H1 (cell line): Measurements from ENCODE around the gene LRRC25. TPM values are rescaled to one million over a fixed set of nuclear protein-coding genes. Genes with fewer than 3 reads are reported as not detected.

Experiments
- CTCF ChIA-PET: fragments of 300-600 bp; sonication (Branson Sonifier 250); formaldehyde crosslinking; loops from one replicate; lab custom pipeline; 2021; ENCODE audit not compliant: partially characterized antibody; lab: Charles Lee
- POLR2A ChIA-PET: fragments of 300-600 bp; sonication (Branson Sonifier 250); formaldehyde crosslinking; loops from one replicate; lab custom pipeline; 2021; ENCODE audit warnings: inconsistent platforms; ENCODE audit not compliant: partially characterized antibody; lab: Charles Lee
- DNase-seq, 2 experiments: peaks; one replicate each; pipeline versions ENCODE4 v3.0.0 to v3.0.0-alpha.2; 2010 to 2022; ENCODE audit warnings: low spot score in 2 of 2, low read depth in 1 of 2, mixed read lengths in 1 of 2
- FAIRE-seq: peaks from 2 replicates; lab custom pipeline; 2011; peaks lifted over from hg19 to GRCh38; lab: Jason Lieb, UNC
- H2AFZ ChIP-seq: 2 replicates; pipeline ENCODE4 v1.8.1; 2012; ENCODE audit warnings: low read length, inconsistent platforms
- H2AK5ac ChIP-seq: 2 replicates; pipeline ENCODE4 v1.6.1; 2013; ENCODE audit warnings: low read depth, low read length
- H2BK120ac ChIP-seq: replicated peaks from 2 replicates; pipeline ENCODE3; 2013; ENCODE audit warnings: low read depth, low read length, inconsistent platforms
- H2BK12ac ChIP-seq: 2 replicates; pipeline ENCODE4 v1.6.1; 2013; ENCODE audit warnings: low read depth, low read length
- H2BK15ac ChIP-seq: 2 replicates; pipeline ENCODE4 v1.6.1; 2013; ENCODE audit warnings: low read length
- H2BK20ac ChIP-seq: 2 replicates; pipeline ENCODE4 v1.6.1; 2013; ENCODE audit warnings: low read length
- H2BK5ac ChIP-seq: 2 replicates; pipeline ENCODE4 v1.6.1; 2013; ENCODE audit warnings: low read depth, low read length
- H3K14ac ChIP-seq: 2 replicates; pipeline ENCODE4 v1.6.1; 2013; ENCODE audit warnings: inconsistent platforms; ENCODE audit not compliant: insufficient read length
- H3K18ac ChIP-seq: 2 replicates; pipeline ENCODE4 v1.6.1; 2013; ENCODE audit warnings: low read length; ENCODE audit errors: extremely low read depth
- H3K23ac ChIP-seq: 2 replicates; pipeline ENCODE4 v1.6.1; 2013; ENCODE audit warnings: inconsistent platforms; ENCODE audit not compliant: insufficient read length
- H3K23me2 ChIP-seq: 2 replicates; pipeline ENCODE4 v1.6.1; 2013; ENCODE audit warnings: low read depth, low read length
- H3K27ac ChIP-seq: 2 replicates; pipeline ENCODE4 v1.6.1; 2011; ENCODE audit warnings: low read depth, low read length, inconsistent platforms
- H3K27me3 ChIP-seq, 4 experiments: replicated peaks in 1 of 4; 1 replicate in 1 of 4; 2 replicates in 3 of 4; pipeline versions ENCODE4 v1.6.1 to v1.8.1; 2011 to 2013; ENCODE audit warnings: low read length in 3 of 4, mild to moderate bottlenecking in 3 of 4, inconsistent platforms in 2 of 4, mixed read lengths in 2 of 4, moderate library complexity in 1 of 4; ENCODE audit not compliant: control insufficient read depth in 3 of 4, insufficient read depth in 3 of 4; ENCODE audit errors: extremely low read depth in 1 of 4
- H3K36me3 ChIP-seq, 4 experiments: 2 replicates each; pipeline versions ENCODE4 v1.6.1 to v1.8.1; 2011 to 2013; ENCODE audit warnings: mild to moderate bottlenecking in 4 of 4, low read length in 3 of 4, moderate library complexity in 2 of 4, control low read depth in 1 of 4, inconsistent platforms in 1 of 4; ENCODE audit not compliant: insufficient read depth in 4 of 4, control insufficient read depth in 2 of 4
- H3K4ac ChIP-seq: replicated peaks from 2 replicates; pipeline ENCODE3; 2013; ENCODE audit warnings: low read length, low read depth, mixed read lengths, inconsistent platforms; ENCODE audit not compliant: insufficient read length
- H3K4me1 ChIP-seq, 4 experiments: replicated peaks in 1 of 4; 1 replicate in 1 of 4; 2 replicates in 3 of 4; pipeline versions ENCODE4 v1.6.1 to v1.8.1; 2011 to 2013; ENCODE audit warnings: low read length in 3 of 4, inconsistent platforms in 2 of 4, mixed read lengths in 1 of 4; ENCODE audit not compliant: insufficient read depth in 4 of 4, control insufficient read depth in 3 of 4
- H3K4me2 ChIP-seq, 2 experiments: 2 replicates each; pipeline versions ENCODE4 v1.6.1 to v1.8.1; 2011 to 2013; ENCODE audit warnings: low read depth in 2 of 2, low read length in 2 of 2, control low read depth in 1 of 2, inconsistent platforms in 1 of 2, mild to moderate bottlenecking in 1 of 2; ENCODE audit not compliant: insufficient read depth in 1 of 2
- H3K4me3 ChIP-seq, 4 experiments: fragments of 200-600, 300-600 bp in 1 of 4; sonication (generic), shearing (Covaris generic), sonication (Bioruptor Twin) in 1 of 4; 2 replicates each; pipeline versions ENCODE4 v1.5.1 to v1.8.1; 2011 to 2016; ENCODE audit warnings: low read length in 4 of 4, low read depth in 3 of 4, control low read depth in 2 of 4, inconsistent platforms in 2 of 4, mild to moderate bottlenecking in 2 of 4, mixed read lengths in 1 of 4, moderate library complexity in 1 of 4; ENCODE audit not compliant: insufficient read depth in 2 of 4; ENCODE audit errors: extremely low read depth in 1 of 4
- H3K56ac ChIP-seq: replicated peaks from 2 replicates; pipeline ENCODE3; 2013; ENCODE audit warnings: low read depth, mild to moderate bottlenecking, mixed read lengths, low read length, inconsistent platforms; ENCODE audit not compliant: insufficient read length
- H3K79me1 ChIP-seq: 2 replicates; pipeline ENCODE4 v1.6.1; 2013; ENCODE audit warnings: low read depth, low read length, control low read depth
- H3K79me2 ChIP-seq, 2 experiments: 2 replicates each; pipeline versions ENCODE4 v1.6.1 to v1.8.1; 2012 to 2013; ENCODE audit warnings: low read length in 2 of 2, mild to moderate bottlenecking in 2 of 2, inconsistent platforms in 1 of 2; ENCODE audit not compliant: insufficient read depth in 2 of 2, control insufficient read depth in 1 of 2
- H3K9ac ChIP-seq, 4 experiments: replicated peaks in 1 of 4; 1 replicate in 1 of 4; 2 replicates in 3 of 4; pipeline versions ENCODE4 v1.6.1 to v1.8.1; 2011 to 2013; ENCODE audit warnings: low read depth in 3 of 4, low read length in 3 of 4, control low read depth in 2 of 4, mild to moderate bottlenecking in 2 of 4, moderate library complexity in 2 of 4, inconsistent platforms in 1 of 4; ENCODE audit errors: extremely low read depth in 1 of 4
- H3K9me3 ChIP-seq, 2 experiments: 2 replicates each; pipeline versions ENCODE4 v1.6.1 to v1.8.1; 2012 to 2013; ENCODE audit warnings: mild to moderate bottlenecking in 2 of 2, moderate library complexity in 2 of 2, control low read depth in 1 of 2, inconsistent platforms in 1 of 2, low read depth in 1 of 2, low read length in 1 of 2, mixed read lengths in 1 of 2; ENCODE audit not compliant: insufficient read depth in 2 of 2
- H4K20me1 ChIP-seq, 2 experiments: replicated peaks in 1 of 2; 2 replicates each; pipeline versions ENCODE3 to v1.8.1; 2011 to 2013; ENCODE audit warnings: inconsistent platforms in 2 of 2, low read length in 2 of 2, mild to moderate bottlenecking in 1 of 2; ENCODE audit not compliant: insufficient read depth in 2 of 2, control insufficient read depth in 1 of 2
- H4K5ac ChIP-seq: 2 replicates; pipeline ENCODE4 v1.6.1; 2013; ENCODE audit warnings: low read length, low read depth, mixed read lengths, inconsistent platforms; ENCODE audit not compliant: insufficient read length
- H4K8ac ChIP-seq: 2 replicates; pipeline ENCODE4 v1.8.0; 2013; ENCODE audit warnings: mild to moderate bottlenecking, moderate library complexity, low read length, inconsistent platforms; ENCODE audit not compliant: insufficient read depth; ENCODE audit errors: extremely low read depth
- H4K91ac ChIP-seq: replicated peaks from 2 replicates; pipeline ENCODE3; 2013; ENCODE audit warnings: low read length, mixed read lengths, inconsistent platforms; ENCODE audit not compliant: insufficient read length
- ASH2L ChIP-seq: fragments of 200-600, 300-600 bp; sonication (generic); IDR thresholded peaks from one replicate; pipeline ENCODE4 v1.7.1; 2017; ENCODE audit warnings: low read length
- CHD1 ChIP-seq: IDR thresholded peaks from 2 replicates; pipeline ENCODE4 v1.6.1; 2012; ENCODE audit warnings: low read depth, low read length, improper control_type of control experiment
- CTBP2 ChIP-seq: IDR thresholded peaks from 2 replicates; pipeline ENCODE4 v1.7.0; 2011; ENCODE audit warnings: borderline replicate concordance, mild to moderate bottlenecking, moderate library complexity, mixed read lengths, low read length; ENCODE audit not compliant: insufficient read depth, insufficient read length
- EGR1 ChIP-seq: IDR thresholded peaks from 2 replicates; pipeline ENCODE4 v1.6.1; 2011; ENCODE audit warnings: low read depth, low read length, borderline replicate concordance
- GTF2F1 ChIP-seq: IDR thresholded peaks from 2 replicates; pipeline ENCODE4 v1.6.1; 2012; ENCODE audit warnings: low read depth, low read length, improper control_type of control experiment, borderline replicate concordance
- HDAC2 ChIP-seq, 2 experiments: fragments of 300-600 bp in 1 of 2; sonication (generic) in 1 of 2; IDR thresholded peaks; 2 replicates each; pipeline ENCODE4 v1.6.1; 2011 to 2012; ENCODE audit warnings: low read depth in 2 of 2, low read length in 2 of 2, mild to moderate bottlenecking in 2 of 2, moderate library complexity in 2 of 2, borderline replicate concordance in 1 of 2, inconsistent platforms in 1 of 2
- JUND ChIP-seq: IDR thresholded peaks from 2 replicates; pipeline ENCODE4 v1.6.1; 2011; ENCODE audit warnings: mild to moderate bottlenecking, improper control_type of control experiment, low read length
- NANOG ChIP-seq: IDR thresholded peaks from 2 replicates; pipeline ENCODE4 v1.6.1; 2011; ENCODE audit warnings: low read length, low read depth, mild to moderate bottlenecking, inconsistent platforms; ENCODE audit not compliant: insufficient read depth, poor library complexity, severe bottlenecking
- POLR2A ChIP-seq, 2 experiments: IDR thresholded peaks; 1 replicate in 1 of 2; 2 replicates in 1 of 2; pipeline ENCODE4 v1.6.1; 2011; ENCODE audit warnings: low read depth in 2 of 2, low read length in 2 of 2, mild to moderate bottlenecking in 2 of 2; ENCODE audit errors: control extremely low read depth in 1 of 2
- POLR2AphosphoS5 ChIP-seq: IDR thresholded peaks from 2 replicates; pipeline ENCODE4 v1.6.1; 2011; ENCODE audit warnings: low read depth, low read length
- SP2 ChIP-seq: IDR thresholded peaks from 2 replicates; pipeline ENCODE4 v1.6.1; 2012; ENCODE audit warnings: mild to moderate bottlenecking, low read length, inconsistent platforms
- TAF1 ChIP-seq: IDR thresholded peaks from 2 replicates; pipeline ENCODE4 v1.6.1; 2011; ENCODE audit warnings: mild to moderate bottlenecking, low read depth, low read length
- TAF7 ChIP-seq: optimal IDR thresholded peaks from 2 replicates; pipeline ENCODE3; 2011; ENCODE audit warnings: low read depth, mild to moderate bottlenecking, inconsistent platforms, low read length, moderate library complexity, borderline replicate concordance
- ZNF274 ChIP-seq: IDR thresholded peaks from 2 replicates; pipeline ENCODE4 v1.7.0; 2012; ENCODE audit warnings: low read length, borderline replicate concordance; ENCODE audit errors: extremely low read depth
- WGBS, 2 experiments: shearing (Covaris generic) in 1 of 2; methylation state at CpG; one replicate each; pipeline versions ENCODE4 v1.1.6 to v1.1.7; 2013 to 2015; ENCODE audit warnings: low lambda C conversion rate in 2 of 2, mixed read lengths in 2 of 2, inconsistent platforms in 1 of 2, low coverage in 1 of 2, missing lambda C conversion rate in 1 of 2; ENCODE audit not compliant: insufficient replicate concordance in 2 of 2, insufficient coverage in 1 of 2, insufficient read length in 1 of 2; ENCODE audit errors: extremely low coverage in 1 of 2, missing lambda C conversion rate in 1 of 2; 5-methylcytosine and 5-hydroxymethylcytosine counted together
- polyA plus RNA-seq, 7 experiments: library from polyadenylated mRNA; depleted of rRNA in 3 of 7; stranded (reverse) in 5 of 7; unstranded in 2 of 7; fragments of >200 nt in 5 of 7; fragments of 200-250 nt in 2 of 7; gene quantifications; 1 replicate in 5 of 7; 2 replicates in 1 of 7; 4 replicates in 1 of 7; pipeline versions ENCODE4 v1.2.1 to v1.2.3, GENCODE V29; 2011 to 2013; ENCODE audit warnings: missing spikeins in 2 of 7, mixed read lengths in 2 of 7
- total RNA-seq: library from RNA; stranded (reverse); fragmentation: NEBNext Ultra II Directional; extraction: Animal tissue kit (Norgen Biotek cat#: 25700); gene quantifications from 2 replicates; pipeline ENCODE4 v1.2.1, GENCODE V29; 2021

Gene LRRC25
- total and polyA plus RNA-seq, 2 of the 8 experiments (the other 6 are each of a cell fraction or from before 2014, with no cell fraction given), result 0.20 to 0.41 TPM

GRCh38 chr19:18346091-18346490, 51.3 kb downstream of the LRRC25 start:
- Histone ChIP-seq H2BK15ac (no peak overlapping the region), H4K20me1 (no peaks in the 10 kb centered on the region), H4K8ac (no peak overlapping the region), H2BK120ac (no peak overlapping the region), H2BK5ac (no peak overlapping the region), H2AFZ (no peak overlapping the region), H3K14ac (no peak overlapping the region), H3K9ac (no peak overlapping the region; a peak in 2 of 7 replicates), H3K27ac (no peak overlapping the region), H3K23ac (no peak overlapping the region), H3K56ac (no peak overlapping the region), H3K4me1 (peaks cover 0 to 9% (median 5%) of the 10 kb centered on the region in 4 experiments; a peak in 5 of 7 replicates), H3K4me2 (peak overlapping the region; percentile 17 to 31; a peak in 2 of 4 replicates), H3K27me3 (no peaks in the 10 kb centered on the region), H3K36me3 (no peaks in the 10 kb centered on the region), H2BK20ac (no peak overlapping the region), H3K79me2 (peaks cover 0 to 4% of the 10 kb centered on the region in 2 experiments; a peak in 1 of 4 replicates), H3K18ac (no peak overlapping the region), H3K79me1 (no peaks in the 10 kb centered on the region), H2BK12ac (0 out of 2 replicates have a peak overlapping the region, but pooled peaks have one; percentile 2), H2AK5ac (no peak overlapping the region), H4K5ac (no peak overlapping the region), H3K9me3 (no peaks in the 10 kb centered on the region), H4K91ac (no peak overlapping the region), H3K23me2 (peaks cover 4% of the 10 kb centered on the region), H3K4me3 (no peak overlapping the region), H3K4ac (no peak overlapping the region)
- FAIRE-seq (peak; percentile 50), DNase-seq (peak in 1 of 2 experiments; percentile 61)
- ChIA-PET CTCF (interaction anchor here (0.6 to 6.1 kb wide), 11 partner anchors 17 to 167 kb away, joined by 3 to 132 read pairs (median 4); partner anchors contain the start of gene SSBP4), POLR2A (interaction anchor here (0.6 to 1.6 kb wide), 11 partner anchors 14 to 71 kb away, joined by 3 to 11 read pairs (median 3); partner anchors contain the start of gene JUND)
- WGBS, 2 experiments, result 33% methylated on average over 8 of the region's 8 CpGs; no CpG with 5 or more reads in 1 of the 2 experiments
- TF ChIP-seq NANOG (peak; percentile 89), EGR1 (no peak), GTF2F1 (no peak), TAF1 (0 out of 2 replicates have a peak, but pooled peaks have one; percentile 28), ZNF274 (no peak), TAF7 (no peak), JUND (no peak), POLR2AphosphoS5 (no peak), HDAC2 (IDR thresholded peaks at IDR 0.05; ENCODE audit: borderline replicate concordance in 1 of 2, low read depth in 2 of 2, low read length in 2 of 2) (0 out of 4 replicates have a peak, but pooled peaks of 1 of the 2 experiments have one; percentile 35), CHD1 (no peak), POLR2A (IDR thresholded peaks at IDR 0.05; ENCODE audit: control extremely low read depth in 1 of 2, low read depth in 2 of 2, low read length in 2 of 2) (no peak), CTBP2 (no peak), ASH2L (no peak), SP2 (no peak)
